Endodermal cell (in vitro differentiated cells): ENCODE results near the gene ANKRD39. TPM values are rescaled to one million over a fixed set of nuclear protein-coding genes. Genes with fewer than 3 reads are reported as not detected.

ENCODE experiments used
- DNase-seq: peaks from one replicate; pipeline ENCODE4 v3.0.0-alpha.2; 2017
- H3K27ac ChIP-seq: 2 replicates; pipeline ENCODE4 v1.5.1; 2013; ENCODE audit warnings: mild to moderate bottlenecking, low read depth, low read length, moderate library complexity
- H3K27me3 ChIP-seq: 2 replicates; pipeline ENCODE4 v1.6.1; 2013; ENCODE audit warnings: mild to moderate bottlenecking, low read length, moderate library complexity; ENCODE audit not compliant: insufficient read depth, control insufficient read depth, poor library complexity, severe bottlenecking
- H3K36me3 ChIP-seq: 2 replicates; pipeline ENCODE4 v1.7.0; 2013; ENCODE audit warnings: mild to moderate bottlenecking, low read length, moderate library complexity; ENCODE audit not compliant: control insufficient read depth, insufficient read depth
- H3K4me1 ChIP-seq: one replicate; pipeline ENCODE4 v1.7.0; 2013; ENCODE audit warnings: low read length; ENCODE audit not compliant: control insufficient read depth, insufficient read depth
- H3K4me3 ChIP-seq: 2 replicates; pipeline ENCODE4 v1.5.1; 2013; ENCODE audit warnings: mild to moderate bottlenecking, low read length, moderate library complexity
- H3K9ac ChIP-seq: 2 replicates; pipeline ENCODE4 v1.6.1; 2013; ENCODE audit warnings: mild to moderate bottlenecking, low read length, moderate library complexity; ENCODE audit not compliant: poor library complexity, severe bottlenecking; ENCODE audit errors: extremely low read depth
- H3K9me3 ChIP-seq: 2 replicates; pipeline ENCODE4 v1.6.1; 2013; ENCODE audit warnings: mild to moderate bottlenecking, low read length, moderate library complexity; ENCODE audit not compliant: control insufficient read depth
- H3K27ac Mint-ChIP-seq: 2 replicates; pipeline ENCODE4 v1.8.0; 2020; ENCODE audit warnings: mixed read lengths
- H3K27me3 Mint-ChIP-seq: 2 replicates; pipeline ENCODE4 v1.8.0; 2021; ENCODE audit warnings: mild to moderate bottlenecking, mixed read lengths; ENCODE audit not compliant: insufficient read depth
- H3K36me3 Mint-ChIP-seq: 2 replicates; pipeline ENCODE4 v1.8.0; 2020; ENCODE audit warnings: low read depth, mixed read lengths
- H3K4me1 Mint-ChIP-seq: 2 replicates; pipeline ENCODE4 v1.8.0; 2020; ENCODE audit warnings: mixed read lengths
- H3K4me3 Mint-ChIP-seq: 2 replicates; pipeline ENCODE4 v1.8.0; 2020; ENCODE audit warnings: mild to moderate bottlenecking, moderate library complexity, mixed read lengths
- H3K9me3 Mint-ChIP-seq: 2 replicates; pipeline ENCODE4 v1.8.0; 2020; ENCODE audit warnings: mild to moderate bottlenecking, mixed read lengths
- CTCF ChIP-seq: fragments of 200-600 bp; sonication (generic); conservative IDR thresholded peaks from 2 replicates; pipeline ENCODE4 v1.5.0; 2021; ENCODE audit warnings: antibody characterized with exemption, mild to moderate bottlenecking
- WGBS, 2 experiments: methylation state at CpG; one replicate each; pipeline versions ENCODE4 v1.1.5 to v1.1.7; 2013; ENCODE audit warnings: missing lambda C conversion rate in 2 of 2, mixed read lengths in 1 of 2; ENCODE audit not compliant: insufficient coverage in 1 of 2, insufficient read length in 1 of 2; 5-methylcytosine and 5-hydroxymethylcytosine counted together
- total RNA-seq, 2 donors: library from RNA; stranded (reverse); fragmentation: NEBNext Ultra II Directional in 1 of 2; extraction: Animal tissue kit (Norgen Biotek cat#: 25700) in 1 of 2; gene quantifications; 2 replicates in 1 of 2; 3 replicates in 1 of 2; pipeline ENCODE4 v1.2.1, GENCODE V29; 2021

Gene ANKRD39
- total RNA-seq, 2 donors from 2014 or later, result 14.6 to 16.7 TPM

DNA sequence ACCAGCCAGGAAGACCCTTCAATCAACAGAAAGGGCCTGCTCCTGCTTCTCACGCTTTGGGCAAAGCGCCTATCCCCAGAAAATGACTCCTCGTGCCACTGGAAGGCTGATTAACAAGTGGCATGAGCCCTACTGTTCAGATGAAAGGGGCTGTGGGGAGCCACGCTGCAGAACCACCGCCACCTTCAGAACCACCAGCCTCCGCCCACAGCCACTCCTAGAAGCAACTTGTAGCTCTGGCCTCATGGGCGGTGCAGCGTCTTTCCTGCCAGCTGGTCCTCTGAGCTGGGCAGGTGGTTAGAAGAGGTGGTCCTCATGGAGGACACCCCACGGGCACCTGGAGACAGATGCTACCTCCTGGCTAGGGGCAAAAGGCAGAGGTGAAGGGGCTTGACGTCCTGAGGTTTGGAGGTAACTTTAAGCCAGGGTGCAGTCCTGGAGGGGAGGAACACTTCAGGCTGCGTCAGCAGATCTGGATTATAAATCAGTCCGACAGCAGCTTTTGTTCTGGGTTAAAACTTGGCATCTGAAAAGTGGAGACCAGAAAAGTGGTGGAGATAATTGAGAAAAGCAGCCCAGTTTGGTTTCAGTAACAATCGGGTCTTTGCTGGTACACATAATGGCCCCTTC is 12.9 kb upstream of the ANKRD39 start:
- 57 to 58% methylated on average over 9 to 13 of the region's 13 CpGs for WGBS, 2 experiments
- Mint-ChIP-seq H3K9me3 (no peaks in the 10 kb centered on the region), H3K27me3 (no peaks in the 10 kb centered on the region), H3K36me3 (peaks cover 12% of the 10 kb centered on the region), H3K27ac (peak overlapping the region; percentile 82), H3K4me1 (peaks cover 47% of the 10 kb centered on the region), H3K4me3 (peak overlapping the region; percentile 83)
- H3K4me1 ChIP-seq, result peaks cover 21% of the 10 kb centered on the region
- peak overlapping the region; percentile 11 for H3K9ac ChIP-seq
- DNase-seq, result no peak
- no peak for TF ChIP-seq CTCF
- no peaks in the 10 kb centered on the region for H3K27me3 ChIP-seq
- no peaks in the 10 kb centered on the region for H3K9me3 ChIP-seq
- peak overlapping the region; percentile 76 for H3K4me3 ChIP-seq
- H3K36me3 ChIP-seq, result peaks cover 19% of the 10 kb centered on the region
- H3K27ac ChIP-seq, result no peak overlapping the region

DNA sequence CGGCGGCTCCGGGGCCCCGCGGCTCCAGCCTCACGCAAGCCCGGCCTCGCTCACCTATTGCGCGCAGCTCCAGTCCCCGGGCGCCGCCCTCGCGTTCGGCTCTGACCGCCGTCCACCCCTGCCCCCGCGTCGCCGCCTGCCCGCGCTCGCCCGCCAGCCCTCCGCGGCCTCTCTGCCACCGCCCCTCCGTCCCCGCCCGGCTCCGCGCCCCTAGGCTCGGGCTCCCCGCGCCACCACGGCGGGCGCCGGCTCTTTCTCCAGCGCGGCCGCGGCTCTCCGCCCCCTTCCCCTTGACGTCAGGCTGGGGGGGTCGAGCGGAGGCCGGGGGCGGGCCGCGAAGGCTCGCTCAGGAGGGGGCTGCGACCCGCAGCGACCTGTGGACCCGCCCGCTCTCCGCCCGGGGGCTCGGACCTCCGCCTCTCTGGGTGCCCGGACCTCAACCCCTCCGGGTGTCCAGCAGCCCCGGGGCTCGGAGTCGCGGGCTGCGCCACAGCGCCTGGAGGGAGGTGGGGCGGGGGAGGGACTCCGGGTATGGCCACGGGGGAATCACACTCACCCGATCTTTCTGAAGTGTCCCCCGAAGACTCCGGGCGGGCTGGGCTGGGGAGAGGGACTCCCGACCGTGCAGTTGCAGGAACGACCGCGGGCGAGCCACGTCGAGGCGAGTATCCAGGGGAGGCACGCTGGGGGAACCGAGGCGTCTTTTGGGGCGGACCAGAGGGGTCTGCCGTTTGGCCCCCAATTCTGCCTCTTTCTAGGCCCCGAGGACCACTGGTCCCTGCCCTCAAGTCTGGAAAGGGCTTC is 12.2 kb upstream of the ANKRD39 start, which contains the start of gene SEMA4C:
Gene SEMA4C, minus strand, starts transcription at position 259 of the 804 bp plus-strand sequence. CDS start 2,194 bp downstream, outside the sequence.
- Histone ChIP-seq H3K36me3 (peaks cover 26% of the 10 kb centered on the region), H3K27ac (peak within 1 kb of the TSS; percentile 98), H3K4me3 (peak within 1 kb of the TSS; percentile 93), H3K27me3 (no peaks in the 10 kb centered on the region), H3K4me1 (peaks cover 18% of the 10 kb centered on the region), H3K9ac (peak within 1 kb of the TSS; percentile 96), H3K9me3 (no peaks in the 10 kb centered on the region)
- WGBS, 2 experiments, result 2% methylated on average over 35 to 93 of the region's 93 CpGs
- DNase-seq, result peak; percentile 84
- Mint-ChIP-seq H3K4me3 (peak within 1 kb of the TSS; percentile 83), H3K27me3 (no peaks in the 10 kb centered on the region), H3K27ac (peak within 1 kb of the TSS; percentile 82), H3K36me3 (peaks cover 19% of the 10 kb centered on the region), H3K9me3 (no peaks in the 10 kb centered on the region), H3K4me1 (peaks cover 40% of the 10 kb centered on the region)
- TF ChIP-seq CTCF, result no peak

GRCh38 chr2:96869281-96869821 is 11.5 kb upstream of the ANKRD39 start:
- Histone ChIP-seq H3K27me3 (no peaks in the 10 kb centered on the region), H3K4me3 (peak overlapping the region; percentile 93), H3K27ac (peak overlapping the region; percentile 98), H3K9me3 (no peaks in the 10 kb centered on the region), H3K36me3 (peaks cover 33% of the 10 kb centered on the region), H3K9ac (peak overlapping the region; percentile 96), H3K4me1 (peaks cover 16% of the 10 kb centered on the region)
- Mint-ChIP-seq H3K4me1 (peaks cover 35% of the 10 kb centered on the region), H3K9me3 (no peaks in the 10 kb centered on the region), H3K27me3 (no peaks in the 10 kb centered on the region), H3K4me3 (peak overlapping the region; percentile 83), H3K36me3 (peaks cover 23% of the 10 kb centered on the region), H3K27ac (no peak overlapping the region)
- TF ChIP-seq CTCF, result peak; percentile 8
- 0 to 1% methylated on average over 25 to 62 of the region's 64 CpGs for WGBS, 2 experiments
- peak; percentile 83 for DNase-seq
